ENCODE results near the gene SLC39A13. TPM values are rescaled to one million over a fixed set of nuclear protein-coding genes. Genes with fewer than 3 reads are reported as not detected.

SLC39A13 gene
- total and polyA plus RNA-seq, 2 of the 4 experiments (the other 2 are of a cell fraction) = 32.4 to 144 TPM

DNA sequence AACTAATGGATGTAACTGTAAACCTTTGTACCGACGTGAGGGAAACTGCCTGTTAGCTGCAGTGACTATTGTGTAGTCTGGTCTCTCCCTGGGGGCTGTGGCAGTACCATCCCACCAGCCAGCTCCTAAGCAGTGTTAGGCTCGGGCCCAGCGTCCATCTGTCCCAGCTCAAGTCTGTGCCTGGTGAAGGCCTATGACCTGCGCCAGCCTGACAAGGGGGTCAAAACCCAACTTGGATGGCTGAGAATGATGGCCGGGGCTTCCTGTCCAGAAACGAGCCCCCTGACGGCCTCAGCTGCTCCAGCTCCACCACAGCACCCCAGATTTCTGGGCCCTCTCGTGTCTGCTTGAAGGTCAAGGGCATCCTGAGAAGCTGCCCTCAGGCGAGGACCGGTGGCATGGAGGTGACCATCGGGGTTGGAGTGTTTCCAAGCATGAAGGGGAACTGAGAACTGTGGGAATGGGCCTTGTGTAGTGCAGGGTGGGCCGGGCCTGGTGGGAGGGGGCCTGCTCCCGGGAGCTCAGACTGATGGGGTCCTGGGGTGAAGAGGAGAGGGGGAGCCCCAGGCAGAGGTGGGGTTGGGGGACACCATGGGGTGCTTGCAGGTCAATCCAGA is 15.7 kb upstream of the SLC39A13 start:
- H3K79me1 ChIP-seq (ENCODE audit: low read depth in 1 of 2, low read length in 2 of 2) = no peaks in the 10 kb centered on the region
- H3K36me3 ChIP-seq (ENCODE audit: control insufficient read depth, insufficient read depth, low read length) = no peaks in the 10 kb centered on the region
- no peak overlapping the region for H4K5ac ChIP-seq (ENCODE audit: low read depth, low read length)
- WGBS, 2 experiments (ENCODE audit: extremely low coverage in 2 of 2, insufficient read length in 1 of 2) = 89% methylated on average over 6 of the region's 14 CpGs; no CpG with 5 or more reads in 1 of the 2 experiments
- no peak overlapping the region for H3K14ac ChIP-seq (replicated peaks; ENCODE audit: low read depth, low read length)
- no peak for ATAC-seq (ENCODE audit: low read depth)
- no peaks in the 10 kb centered on the region for H4K20me1 ChIP-seq (ENCODE audit: insufficient read depth, low read length)
- no peak overlapping the region for H3K56ac ChIP-seq (ENCODE audit: extremely low read depth, insufficient read depth, low read length)
- H3K9ac ChIP-seq (ENCODE audit: low read depth, low read length) = no peak overlapping the region
- peak overlapping the region; percentile 87 for H2AFZ ChIP-seq (replicated peaks; ENCODE audit: low read length, poor library complexity)
- TF ChIP-seq POLR2A (IDR thresholded peaks at IDR 0.05; ENCODE audit: low read depth, low read length) (no peak), RFX5 (IDR thresholded peaks at IDR 0.05; ENCODE audit: low read depth, low read length) (no peak), MAFK (IDR thresholded peaks at IDR 0.05; ENCODE audit: low read depth, low read length) (no peak), CEBPB (IDR thresholded peaks at IDR 0.05; ENCODE audit: low read depth, low read length) (no peak), MAZ (IDR thresholded peaks at IDR 0.05; ENCODE audit: borderline replicate concordance, low read depth, low read length) (no peak), FOS (IDR thresholded peaks at IDR 0.05; ENCODE audit: low read depth, low read length) (no peak), BHLHE40 (IDR thresholded peaks at IDR 0.05; ENCODE audit: low read depth, low read length) (no peak), SMC3 (IDR thresholded peaks at IDR 0.05; ENCODE audit: low read depth, low read length) (no peak), RCOR1 (IDR thresholded peaks at IDR 0.05; ENCODE audit: insufficient replicate concordance, low read length) (no peak), NFE2L2 (IDR thresholded peaks at IDR 0.05; ENCODE audit: low read depth, low read length) (no peak), RAD21 (IDR thresholded peaks at IDR 0.05; ENCODE audit: low read length) (no peak), CHD1 (IDR thresholded peaks at IDR 0.05; ENCODE audit: low read depth, low read length) (no peak), ELK1 (IDR thresholded peaks at IDR 0.05; ENCODE audit: borderline replicate concordance, low read depth, low read length) (no peak), MXI1 (IDR thresholded peaks at IDR 0.05; ENCODE audit: borderline replicate concordance, low read depth, low read length) (no peak)
- TF ChIP-seq, protein P1, sequence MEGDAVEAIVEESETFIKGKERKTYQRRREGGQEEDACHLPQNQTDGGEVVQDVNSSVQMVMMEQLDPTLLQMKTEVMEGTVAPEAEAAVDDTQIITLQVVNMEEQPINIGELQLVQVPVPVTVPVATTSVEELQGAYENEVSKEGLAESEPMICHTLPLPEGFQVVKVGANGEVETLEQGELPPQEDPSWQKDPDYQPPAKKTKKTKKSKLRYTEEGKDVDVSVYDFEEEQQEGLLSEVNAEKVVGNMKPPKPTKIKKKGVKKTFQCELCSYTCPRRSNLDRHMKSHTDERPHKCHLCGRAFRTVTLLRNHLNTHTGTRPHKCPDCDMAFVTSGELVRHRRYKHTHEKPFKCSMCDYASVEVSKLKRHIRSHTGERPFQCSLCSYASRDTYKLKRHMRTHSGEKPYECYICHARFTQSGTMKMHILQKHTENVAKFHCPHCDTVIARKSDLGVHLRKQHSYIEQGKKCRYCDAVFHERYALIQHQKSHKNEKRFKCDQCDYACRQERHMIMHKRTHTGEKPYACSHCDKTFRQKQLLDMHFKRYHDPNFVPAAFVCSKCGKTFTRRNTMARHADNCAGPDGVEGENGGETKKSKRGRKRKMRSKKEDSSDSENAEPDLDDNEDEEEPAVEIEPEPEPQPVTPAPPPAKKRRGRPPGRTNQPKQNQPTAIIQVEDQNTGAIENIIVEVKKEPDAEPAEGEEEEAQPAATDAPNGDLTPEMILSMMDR (conservative IDR thresholded peaks at IDR 0.05; ENCODE audit: low read depth, low read length) = no peak
- TF ChIP-seq, protein P2, sequence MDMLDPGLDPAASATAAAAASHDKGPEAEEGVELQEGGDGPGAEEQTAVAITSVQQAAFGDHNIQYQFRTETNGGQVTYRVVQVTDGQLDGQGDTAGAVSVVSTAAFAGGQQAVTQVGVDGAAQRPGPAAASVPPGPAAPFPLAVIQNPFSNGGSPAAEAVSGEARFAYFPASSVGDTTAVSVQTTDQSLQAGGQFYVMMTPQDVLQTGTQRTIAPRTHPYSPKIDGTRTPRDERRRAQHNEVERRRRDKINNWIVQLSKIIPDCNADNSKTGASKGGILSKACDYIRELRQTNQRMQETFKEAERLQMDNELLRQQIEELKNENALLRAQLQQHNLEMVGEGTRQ (IDR thresholded peaks at IDR 0.05; ENCODE audit: low read depth, low read length) = no peak
- in situ Hi-C loops (cut with MboI; ENCODE audit: low sequenced_read_pairs) = no loop called here
- BruUV-seq (replicated peaks) = no TSS peak
- no peak overlapping the region for H3K18ac ChIP-seq (ENCODE audit: low read depth, low read length)
- 0 out of 2 replicates have a peak overlapping the region, but pooled peaks have one; percentile 24 for H2AK5ac ChIP-seq (ENCODE audit: low read depth, low read length)
- H4K8ac ChIP-seq (ENCODE audit: low read depth in 2 of 2, low read length in 2 of 2) = peak overlapping the region; percentile 21 to 61; a peak in 2 of 4 replicates
- H3K4me3 ChIP-seq (ENCODE audit: insufficient read depth, low read depth, low read length) = no peak overlapping the region
- no peak overlapping the region for H3K23ac ChIP-seq (ENCODE audit: low read depth, low read length)
- peak overlapping the region; percentile 73 for H2AK9ac ChIP-seq (replicated peaks; ENCODE audit: low read depth, low read length, poor library complexity)
- no peaks in the 10 kb centered on the region for H3K27me3 ChIP-seq (ENCODE audit: control insufficient read depth, insufficient read depth, low read length)
- H3K4ac ChIP-seq (ENCODE audit: low read depth, low read length) = peak overlapping the region; percentile 42
- no peak overlapping the region for H2BK20ac ChIP-seq (ENCODE audit: low read depth, low read length)
- POLR2A ChIA-PET (ENCODE audit: unreplicated experiment) = no interaction called here
- H3K9me1 ChIP-seq (ENCODE audit: insufficient read depth, low read length) = peaks cover 6% of the 10 kb centered on the region
- no peak overlapping the region for H3K4me2 ChIP-seq (ENCODE audit: low read depth, low read length)
- CTCF ChIA-PET = interaction anchor here (1.3 kb wide), 1 partner anchor 18 kb away, joined by 3 read pairs; no protein-coding TSS in a partner anchor
- no peak overlapping the region for H2BK5ac ChIP-seq (ENCODE audit: low read depth, low read length, poor library complexity, severe bottlenecking)
- no peak overlapping the region for H3K27ac ChIP-seq (ENCODE audit: insufficient read depth, low read length)
- intact Hi-C loops (cut with micrococcal nuclease) = no loop called here
- H2BK120ac ChIP-seq (ENCODE audit: low read depth, low read length) = peak overlapping the region; percentile 7; the same call in 1 of the 2 replicates
- H2BK15ac ChIP-seq (ENCODE audit: low read depth, low read length) = no peak overlapping the region
- no peaks in the 10 kb centered on the region for H3K9me3 ChIP-seq (ENCODE audit: control insufficient read depth, insufficient read depth, low read length)
- no peak overlapping the region for H4K91ac ChIP-seq (ENCODE audit: insufficient read depth, low read depth, low read length)
- dilution Hi-C loops (cut with HindIII; ENCODE audit: low sequenced_read_pairs, unreplicated experiment) = no loop called here
- peaks cover 9% of the 10 kb centered on the region for H3K4me1 ChIP-seq (ENCODE audit: control insufficient read depth, insufficient read depth, low read length)
- no peak for DNase-seq

All from IMR-90 (cell line).